Left renal pelvis (tissue), 4 donors: ENCODE data around the gene AGPAT2. TPM values are rescaled to one million over a fixed set of nuclear protein-coding genes. Genes with fewer than 3 reads are reported as not detected.

Experiments used
- DNase-seq, 4 donors: peaks; one replicate each; pipeline ENCODE4 v3.0.0-alpha.2; 2013; ENCODE audit warnings: low read depth in 4 of 4, low spot score in 3 of 4
- polyA plus RNA-seq, 4 donors: library from polyadenylated mRNA; unstranded; fragments of 120-200 nt; gene quantifications; one replicate each; pipeline ENCODE4 v1.2.1, GENCODE V29; 2013; ENCODE audit not compliant: insufficient read length in 4 of 4

Gene AGPAT2
- 10 to 100 TPM; 15.3 to 53.8 (median 36.4) TPM for polyA plus RNA-seq

GRCh38 chr9:136686794-136687711, at the start of gene AGPAT2:
Gene AGPAT2 (minus strand): TSS chr9:136687457. CDS start chr9:136687357, 100 bp downstream.
- DNase-seq, result no peak

- DNase-seq, result no peak
These were observed 48.7 kb upstream of the AGPAT2 start for GRCh38 chr9:136735812-136736480.

GRCh38 chr9:136734837-136735496, 47.7 kb upstream of the AGPAT2 start:
- DNase-seq, result no peak

DNA sequence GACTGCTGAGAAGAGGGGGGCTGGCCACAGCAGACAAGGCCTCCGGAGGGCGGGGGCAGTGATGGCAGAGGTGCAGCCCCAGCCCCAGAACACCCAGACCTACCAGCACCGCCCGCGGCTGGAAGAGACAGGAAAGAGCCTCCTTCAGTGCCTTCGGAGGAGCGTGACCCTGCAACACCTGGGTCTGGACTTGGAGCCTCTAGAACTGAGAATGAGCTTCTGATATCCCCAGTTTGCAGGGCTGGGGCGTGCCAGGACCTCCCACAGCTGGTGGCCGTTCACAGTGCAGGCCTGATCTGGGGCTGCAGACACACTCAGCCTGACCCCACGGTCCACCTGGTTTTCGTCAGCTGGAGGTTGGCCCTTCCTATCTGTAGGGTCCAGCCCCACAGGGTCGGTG, 46.4 kb upstream of the AGPAT2 start:
- no peak for DNase-seq

GRCh38 chr9:136732444-136733178, 45.4 kb upstream of the AGPAT2 start:
- DNase-seq, result no peak

DNA sequence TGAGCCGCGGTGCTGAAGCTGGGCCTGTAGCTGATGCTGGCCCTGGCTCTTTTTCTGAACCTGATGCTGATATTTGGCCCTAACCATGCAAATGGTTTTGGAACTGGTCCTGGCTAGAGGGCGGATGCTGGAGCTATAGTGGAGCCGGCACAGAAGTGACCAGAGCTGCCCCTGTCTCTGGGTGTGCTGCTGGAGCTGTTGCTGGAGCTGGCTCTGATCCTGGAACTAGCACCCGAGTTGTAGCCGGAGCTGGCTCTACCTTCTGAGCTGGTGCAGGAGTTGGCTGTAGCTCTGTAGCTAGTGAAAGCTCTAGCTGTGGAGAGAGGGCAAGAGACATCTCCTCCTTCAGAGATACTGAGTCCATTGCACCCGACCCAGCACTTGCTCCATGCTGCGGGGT, 42.7 kb upstream of the AGPAT2 start:
- no peak for DNase-seq

DNA sequence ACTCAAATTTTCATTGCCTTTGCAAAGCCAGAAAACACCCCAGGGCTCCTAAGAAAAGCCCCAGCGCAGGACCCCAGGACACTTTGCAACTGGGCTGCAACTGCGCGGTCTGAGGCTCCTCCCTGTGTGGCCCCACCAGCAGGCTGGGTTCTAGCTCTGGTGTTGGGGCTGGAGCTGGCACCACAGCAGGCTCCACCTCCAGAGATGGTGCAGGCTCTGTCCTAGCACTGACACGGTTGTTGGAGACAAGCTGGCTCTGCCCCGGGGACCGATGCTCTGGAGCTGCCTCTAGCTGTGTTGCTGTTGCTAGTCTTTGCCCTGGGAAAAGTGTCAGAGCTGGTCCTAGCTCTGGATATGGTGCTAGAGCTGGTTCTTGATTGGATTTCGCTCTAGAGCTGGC, 41.9 kb upstream of the AGPAT2 start:
- DNase-seq, result no peak

DNA sequence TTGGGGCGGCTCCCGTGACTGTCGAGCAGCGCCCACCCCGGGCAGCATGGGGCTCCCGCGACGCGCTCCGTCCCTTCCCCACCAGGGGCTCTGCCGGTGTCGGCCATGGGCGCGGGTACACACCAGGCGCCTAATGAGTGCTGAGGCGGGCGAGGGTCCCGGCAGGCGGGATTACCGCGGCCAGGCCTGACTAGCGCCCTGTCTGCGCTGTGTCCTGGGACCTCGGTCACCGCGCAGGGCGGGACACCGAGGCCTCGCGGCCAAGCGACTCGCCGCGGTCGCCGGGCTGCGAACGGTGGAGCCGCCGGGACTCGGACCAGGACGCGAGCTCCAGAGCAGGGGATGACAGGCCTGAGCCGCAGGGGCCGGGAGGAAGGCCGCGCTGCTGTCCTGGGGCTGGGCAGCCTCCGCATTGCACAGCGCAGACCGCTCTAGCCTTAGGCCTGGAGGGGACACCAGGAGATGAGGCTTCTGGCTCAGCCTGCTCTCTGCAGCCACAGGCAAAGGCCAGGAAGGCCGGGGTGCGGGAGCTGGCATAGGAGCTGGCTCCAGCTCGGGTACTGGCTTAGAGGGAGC, 41.4 kb upstream of the AGPAT2 start:
- DNase-seq, result no peak

- DNase-seq, result peak; percentile 52 to 74 (median 70)
These were observed 40.9 kb upstream of the AGPAT2 start for GRCh38 chr9:136728080-136728547.

DNA sequence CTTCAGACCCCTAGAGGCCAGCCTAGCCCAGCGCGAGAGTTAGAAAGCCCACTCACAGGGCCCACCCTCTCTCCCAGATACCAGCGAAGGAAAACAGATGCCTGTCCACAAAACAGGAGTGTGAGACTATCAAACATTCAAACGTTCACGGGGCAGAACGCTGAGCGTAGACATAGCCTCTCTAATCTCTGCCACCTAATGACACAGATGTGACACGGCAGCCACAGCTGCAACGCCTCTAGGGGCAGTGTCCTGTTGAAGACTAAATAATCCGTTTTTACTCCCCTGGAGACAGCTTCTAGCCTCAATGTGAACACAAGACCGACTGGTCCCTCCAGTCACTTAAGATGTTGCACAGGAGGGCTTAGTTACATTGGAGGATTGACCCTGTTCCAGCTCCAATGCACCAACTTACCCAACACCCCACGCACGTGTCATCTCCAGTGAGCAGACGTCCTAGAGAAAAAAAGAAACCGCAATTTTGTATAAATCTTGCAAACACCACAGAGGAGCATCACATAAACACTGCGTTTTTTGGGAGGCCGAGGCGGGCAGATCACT, 39.5 kb upstream of the AGPAT2 start:
- no peak for DNase-seq

DNA sequence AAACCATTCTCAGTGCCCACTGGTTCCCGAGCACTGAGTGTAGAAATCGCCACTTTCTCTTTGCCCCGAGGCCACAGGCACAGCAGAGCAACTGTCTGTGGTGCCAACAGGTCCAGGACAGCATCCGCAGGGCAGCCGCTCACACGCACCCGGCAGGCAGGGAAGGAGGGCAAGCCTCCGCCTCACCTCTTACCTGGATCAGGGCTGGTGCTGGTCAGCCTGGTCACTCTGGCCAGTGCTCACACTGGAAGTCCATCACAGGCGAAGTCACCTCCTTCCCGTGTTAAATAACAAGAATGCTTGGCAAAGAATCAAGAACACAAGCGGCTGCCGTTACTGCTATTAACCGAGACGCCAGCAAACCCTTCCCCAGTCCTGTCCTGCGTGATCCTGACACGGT, 38.9 kb upstream of the AGPAT2 start:
- DNase-seq, result no peak

DNA sequence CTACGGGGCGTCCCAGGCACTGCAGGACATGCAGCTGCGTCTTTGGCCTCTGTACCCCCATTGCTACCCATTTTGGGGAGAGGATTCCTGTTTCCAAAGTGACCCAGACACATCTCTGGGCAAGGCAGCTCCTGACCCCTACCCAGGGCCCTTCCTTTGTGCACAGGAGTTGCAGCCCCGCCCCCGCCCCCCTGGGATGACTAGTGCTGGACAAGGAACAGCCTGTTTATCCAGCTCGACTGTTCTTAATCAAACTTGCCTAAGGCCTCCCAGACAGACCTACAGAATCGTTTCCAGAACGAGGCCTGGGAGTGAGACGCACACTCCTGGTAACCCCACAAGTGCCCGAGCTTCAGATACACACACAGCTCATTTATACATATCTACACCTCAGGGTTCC, 38.4 kb upstream of the AGPAT2 start:
- no peak for DNase-seq

DNA sequence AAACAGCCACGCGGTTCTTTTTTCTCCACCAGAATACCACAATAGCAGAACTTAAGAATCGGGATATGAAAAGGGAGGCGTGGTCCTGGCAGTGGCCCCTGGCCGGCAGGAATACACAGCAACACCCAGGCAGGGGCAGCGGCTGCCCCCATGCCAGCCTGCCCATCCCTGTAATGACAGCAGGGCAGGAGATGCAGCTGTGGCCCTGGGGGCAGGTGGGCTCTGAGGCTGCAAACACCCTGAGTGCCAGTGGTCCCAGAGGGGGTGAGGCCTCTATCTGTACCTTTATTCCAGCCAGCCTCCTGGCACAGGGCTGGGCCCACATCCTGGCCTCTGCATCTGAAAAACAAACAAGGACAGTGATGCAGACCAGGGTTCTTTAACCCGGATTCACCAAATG, 37.5 kb upstream of the AGPAT2 start:
- no peak for DNase-seq

GRCh38 chr9:136723989-136724388, 36.7 kb upstream of the AGPAT2 start:
- DNase-seq, result no peak

DNA sequence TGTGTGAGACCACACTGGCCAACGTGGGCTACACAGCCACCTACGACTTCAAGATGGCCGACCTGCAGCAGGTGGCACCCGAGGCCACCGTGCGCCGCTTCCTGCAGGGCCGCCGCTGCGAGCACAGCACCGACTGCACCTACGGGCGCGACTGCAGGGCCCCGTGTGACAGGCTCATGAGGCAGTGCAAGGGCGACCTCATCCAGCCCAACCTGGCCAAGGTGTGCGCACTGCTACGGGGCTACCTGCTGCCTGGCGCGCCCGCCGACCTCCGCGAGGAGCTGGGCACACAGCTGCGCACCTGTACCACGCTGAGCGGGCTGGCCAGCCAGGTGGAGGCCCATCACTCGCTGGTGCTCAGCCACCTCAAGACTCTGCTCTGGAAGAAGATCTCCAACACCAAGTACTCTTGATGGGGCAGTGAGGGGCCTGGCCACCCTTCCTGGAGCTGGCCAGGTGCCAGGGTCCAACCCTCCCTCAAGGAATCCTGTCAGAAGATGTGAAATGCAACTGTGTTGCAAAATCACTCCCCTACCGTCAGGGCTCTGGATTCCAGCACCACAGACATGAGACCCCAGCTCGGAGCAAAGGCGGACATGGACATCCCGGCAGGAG, 36.2 kb upstream of the AGPAT2 start:
- no peak for DNase-seq

- no peak for DNase-seq
These were observed 35.7 kb upstream of the AGPAT2 start for GRCh38 chr9:136722969-136723356.

GRCh38 chr9:136722093-136722968, 35.1 kb upstream of the AGPAT2 start:
- DNase-seq, result no peak

GRCh38 chr9:136721339-136722092, 34.3 kb upstream of the AGPAT2 start:
- DNase-seq, result no peak
